BJ (cell line): ENCODE measurements around the gene ME1. TPM values are rescaled to one million over a fixed set of nuclear protein-coding genes. Genes with fewer than 3 reads are reported as not detected.

Experiments
- CTCF ChIA-PET: fragments of 350-600 bp; formaldehyde crosslinking; extraction: SDS; loops from one replicate; lab custom pipeline; 2021; ENCODE audit warnings: antibody characterized with exemption, inconsistent platforms; lab: Yijun Ruan, JAX
- POLR2A ChIA-PET: fragments of 300-600 bp; sonication (Branson Sonifier 250); formaldehyde crosslinking; extraction: SDS; loops from one replicate; lab custom pipeline; 2021; ENCODE audit warnings: antibody characterized with exemption; lab: Charles Lee
- DNase-seq: peaks from one replicate; pipeline ENCODE4 v3.0.0-alpha.2; 2011; ENCODE audit warnings: low read depth
- H3K27me3 ChIP-seq: 2 replicates; pipeline ENCODE4 v1.6.0; 2011; ENCODE audit warnings: low read length; ENCODE audit not compliant: control insufficient read depth, insufficient read depth
- H3K36me3 ChIP-seq: 2 replicates; pipeline ENCODE4 v1.5.1; 2011; ENCODE audit warnings: low read length; ENCODE audit not compliant: control insufficient read depth, insufficient read depth
- H3K4me3 ChIP-seq: 2 replicates; pipeline ENCODE4 v1.5.1; 2011; ENCODE audit warnings: low read depth, mild to moderate bottlenecking, control low read depth, low read length
- CTCF ChIP-seq: IDR thresholded peaks from 2 replicates; pipeline ENCODE4 v1.5.1; 2011; ENCODE audit warnings: low read depth, mild to moderate bottlenecking, control low read depth, inconsistent platforms, low read length, moderate library complexity; ENCODE audit not compliant: insufficient read depth
- polyA plus RNA-seq: library from polyadenylated mRNA; depleted of rRNA; stranded (reverse); fragments of >200 nt; gene quantifications from 2 replicates; pipeline ENCODE4 v1.2.3, GENCODE V29; 2011

The ME1 gene
- polyA plus RNA-seq, 1 experiment, result 5.5 TPM

DNA sequence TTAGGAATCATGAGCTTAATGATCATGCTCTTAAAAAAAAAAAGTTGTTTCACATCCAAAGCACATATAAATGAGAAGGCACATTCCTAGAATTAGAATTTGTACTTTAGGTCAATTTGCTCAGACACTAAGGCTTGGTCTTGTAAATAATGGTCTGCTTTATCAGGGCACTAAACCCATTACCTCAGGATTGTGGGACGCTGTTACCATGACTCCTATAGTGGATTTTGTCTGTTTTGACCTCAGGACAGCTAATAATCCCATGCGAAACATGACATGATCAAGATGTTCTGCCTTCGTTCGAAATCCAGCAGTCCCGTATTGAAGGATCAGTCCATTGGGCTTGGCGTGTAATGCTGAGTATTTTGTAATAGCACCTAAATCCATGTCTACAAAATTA lies 240.2 kb downstream of the ME1 start:
- Histone ChIP-seq H3K27me3 (no peaks in the 10 kb centered on the region), H3K4me3 (no peak overlapping the region), H3K36me3 (peaks cover 3% of the 10 kb centered on the region; the same call in 1 of the 2 replicates)
- POLR2A ChIA-PET, result interaction anchor here (0.8 kb wide), 1 partner anchor 943 kb away, joined by 3 read pairs; the partner anchor contains the start of gene IBTK
- no peak for DNase-seq
- no peak for TF ChIP-seq CTCF
- CTCF ChIA-PET, result interaction anchor here (1.5 to 4.4 kb wide), 2 partner anchors 23 to 124 kb away, joined by 3 to 24 read pairs; partner anchors contain the start of genes DOP1A and UBE3D

- no peak for TF ChIP-seq CTCF
- CTCF ChIA-PET, result interaction anchor here (4.4 kb wide), 1 partner anchor 122 kb away, joined by 24 read pairs; the partner anchor contains the start of genes DOP1A and UBE3D
- Histone ChIP-seq H3K4me3 (no peak overlapping the region), H3K36me3 (peaks cover 8% of the 10 kb centered on the region), H3K27me3 (no peaks in the 10 kb centered on the region)
- no peak for DNase-seq
- POLR2A ChIA-PET, result no interaction called here
These were observed 242.3 kb downstream of the ME1 start for GRCh38 chr6:83188501-83188900.

DNA sequence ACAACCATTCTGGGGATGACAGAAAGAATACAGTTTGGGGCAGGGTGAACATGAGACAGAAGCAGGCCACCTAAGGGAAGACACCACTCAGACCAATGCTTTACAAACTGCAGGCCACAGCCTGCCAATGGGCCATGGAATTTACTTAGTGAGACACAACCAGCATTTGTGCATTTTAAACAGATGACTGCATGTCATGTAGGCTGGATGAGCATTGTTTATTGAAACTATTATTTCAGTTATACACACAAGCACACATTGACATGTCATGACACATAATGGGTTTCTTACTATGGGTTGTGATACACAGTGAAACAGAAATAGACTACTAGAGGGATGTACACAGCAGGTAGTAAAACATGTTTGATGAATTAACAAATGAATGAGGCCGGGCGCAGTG lies 245.8 kb downstream of the ME1 start:
- CTCF ChIA-PET, result interaction anchor here (0.8 to 2.2 kb wide), 2 partner anchors 31 to 119 kb away, joined by 3 to 11 read pairs; partner anchors contain the start of gene UBE3D
- POLR2A ChIA-PET, result no interaction called here
- Histone ChIP-seq H3K36me3 (peaks cover 13% of the 10 kb centered on the region), H3K4me3 (no peak overlapping the region), H3K27me3 (no peaks in the 10 kb centered on the region)
- no peak for TF ChIP-seq CTCF
- no peak for DNase-seq

DNA sequence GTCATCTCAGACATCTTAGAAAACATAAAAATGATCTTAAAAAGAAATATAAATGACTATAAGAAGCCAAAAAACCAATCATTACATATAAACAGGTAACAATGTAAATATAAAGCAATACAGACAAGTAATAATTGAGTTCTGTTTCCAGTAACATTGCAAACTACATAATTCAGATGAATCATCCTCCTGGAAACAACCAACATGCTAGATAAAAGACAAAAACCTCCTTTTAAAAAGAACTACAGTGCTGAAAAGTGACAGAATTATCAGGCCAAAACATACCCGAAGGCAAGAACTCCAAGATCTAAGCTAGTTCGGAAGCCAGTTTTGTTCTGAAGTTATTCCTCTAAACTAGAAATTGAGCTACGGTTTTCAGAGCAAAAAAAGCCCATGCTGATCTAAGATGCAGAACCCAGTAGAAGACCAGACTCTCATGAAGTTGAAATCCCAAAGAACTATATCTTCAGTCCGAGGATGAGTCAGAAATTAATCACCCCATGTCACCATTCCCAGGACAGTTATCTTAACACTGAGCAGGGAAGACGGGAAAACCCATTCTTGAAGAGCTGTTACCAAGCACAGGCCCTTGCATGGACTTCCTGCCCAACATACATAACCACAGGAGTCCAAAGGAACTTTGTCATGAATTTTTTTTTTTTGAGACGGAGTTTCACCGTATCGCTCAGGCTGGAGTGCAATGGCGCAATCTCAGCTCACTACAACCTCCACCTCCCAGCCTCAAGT lies 247.6 kb downstream of the ME1 start:
- Histone ChIP-seq H3K36me3 (peaks cover 13% of the 10 kb centered on the region), H3K4me3 (no peak overlapping the region), H3K27me3 (no peaks in the 10 kb centered on the region)
- TF ChIP-seq CTCF, result no peak
- CTCF ChIA-PET, result interaction anchor here (0.8 to 2.2 kb wide), 5 partner anchors 23 to 331 kb away, joined by 3 to 11 read pairs (median 4); partner anchors contain the start of gene DOP1A
- peak; percentile 87 for DNase-seq
- POLR2A ChIA-PET, result interaction anchor here (0.6 kb wide), 1 partner anchor 15 kb away, joined by 4 read pairs; no protein-coding TSS in a partner anchor

- ChIA-PET CTCF (no interaction called here), POLR2A (no interaction called here)
- no peak for DNase-seq
- H3K36me3 ChIP-seq, result peaks cover 11% of the 10 kb centered on the region
- H3K27me3 ChIP-seq, result no peaks in the 10 kb centered on the region
- TF ChIP-seq CTCF, result no peak
- H3K4me3 ChIP-seq, result no peak overlapping the region
These were observed 248.7 kb downstream of the ME1 start for GRCh38 chr6:83182114-83182513.
